ENCODE measurements around the gene PSD4.

The PSD4 gene

DNA sequence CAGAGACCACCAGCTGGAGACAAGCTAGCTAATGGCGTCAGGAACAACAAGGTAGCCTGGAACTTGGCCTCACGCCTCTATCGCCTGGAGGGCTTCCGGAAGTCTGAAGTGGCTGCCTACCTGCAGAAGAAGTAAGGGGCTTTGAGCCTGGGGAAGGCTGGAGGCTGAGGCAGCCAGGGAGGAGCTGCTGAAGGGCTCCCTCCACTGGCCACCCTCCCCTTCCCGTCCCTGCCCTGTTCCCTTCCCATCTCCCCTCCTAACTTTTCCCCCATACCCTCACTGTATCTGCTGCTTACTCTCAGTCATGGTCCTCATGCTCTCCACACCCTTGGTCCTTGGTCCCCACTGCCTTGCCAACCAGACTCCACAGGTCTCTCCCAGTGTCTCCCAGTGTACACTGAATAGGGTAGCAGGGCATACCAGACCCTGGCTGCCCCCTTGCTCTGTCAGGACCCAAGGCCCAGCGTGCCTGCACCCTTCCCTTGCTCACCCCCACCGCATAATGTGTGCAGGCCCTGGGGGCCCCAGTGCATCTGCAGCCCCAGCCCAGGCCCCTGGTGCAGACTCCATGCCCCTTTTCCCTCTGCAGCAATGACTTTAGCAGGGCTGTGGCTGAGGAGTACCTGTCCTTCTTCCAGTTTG is 18.8 kb downstream of the PSD4 start:
- no peak overlapping the region for H3K4me2 ChIP-seq (ENCODE audit: low read length)
- H3K4me3 ChIP-seq (ENCODE audit: low read length) = no peak overlapping the region
- no peaks in the 10 kb centered on the region for H4K20me1 ChIP-seq (ENCODE audit: insufficient read depth, low read length)
- no peaks in the 10 kb centered on the region for H3K4me1 ChIP-seq (ENCODE audit: low read length)
- no peaks in the 10 kb centered on the region for H3K27me3 ChIP-seq (ENCODE audit: low read depth, low read length)
- no peaks in the 10 kb centered on the region for H3K79me2 ChIP-seq (ENCODE audit: low read length)
- no peak for TF ChIP-seq EZH2phosphoT487 (IDR thresholded peaks at IDR 0.05; ENCODE audit: low read depth)
- TF ChIP-seq, protein P1, sequence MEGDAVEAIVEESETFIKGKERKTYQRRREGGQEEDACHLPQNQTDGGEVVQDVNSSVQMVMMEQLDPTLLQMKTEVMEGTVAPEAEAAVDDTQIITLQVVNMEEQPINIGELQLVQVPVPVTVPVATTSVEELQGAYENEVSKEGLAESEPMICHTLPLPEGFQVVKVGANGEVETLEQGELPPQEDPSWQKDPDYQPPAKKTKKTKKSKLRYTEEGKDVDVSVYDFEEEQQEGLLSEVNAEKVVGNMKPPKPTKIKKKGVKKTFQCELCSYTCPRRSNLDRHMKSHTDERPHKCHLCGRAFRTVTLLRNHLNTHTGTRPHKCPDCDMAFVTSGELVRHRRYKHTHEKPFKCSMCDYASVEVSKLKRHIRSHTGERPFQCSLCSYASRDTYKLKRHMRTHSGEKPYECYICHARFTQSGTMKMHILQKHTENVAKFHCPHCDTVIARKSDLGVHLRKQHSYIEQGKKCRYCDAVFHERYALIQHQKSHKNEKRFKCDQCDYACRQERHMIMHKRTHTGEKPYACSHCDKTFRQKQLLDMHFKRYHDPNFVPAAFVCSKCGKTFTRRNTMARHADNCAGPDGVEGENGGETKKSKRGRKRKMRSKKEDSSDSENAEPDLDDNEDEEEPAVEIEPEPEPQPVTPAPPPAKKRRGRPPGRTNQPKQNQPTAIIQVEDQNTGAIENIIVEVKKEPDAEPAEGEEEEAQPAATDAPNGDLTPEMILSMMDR (IDR thresholded peaks at IDR 0.05; ENCODE audit: low read depth, low read length) = peak; percentile 18; the same call in 1 of the 2 replicates
- no peak overlapping the region for H3K9ac ChIP-seq (ENCODE audit: low read length)
- peaks cover 56% of the 10 kb centered on the region for H3K36me3 ChIP-seq (replicated peaks; ENCODE audit: low read depth, low read length)
- no peak overlapping the region for H3K27ac ChIP-seq (ENCODE audit: low read length)
- no peak overlapping the region for H2AFZ ChIP-seq (ENCODE audit: low read depth, low read length)
- no peaks in the 10 kb centered on the region for H3K9me3 ChIP-seq (ENCODE audit: insufficient read depth, low read length)

GRCh38 chr2:113195923-113196501 is 22.2 kb downstream of the PSD4 start:
- no peak for TF ChIP-seq EZH2phosphoT487 (IDR thresholded peaks at IDR 0.05; ENCODE audit: low read depth)
- TF ChIP-seq, protein P1 (IDR thresholded peaks at IDR 0.05; ENCODE audit: low read depth, low read length) = no peak
- H3K27ac ChIP-seq (ENCODE audit: low read length) = no peak overlapping the region
- H3K79me2 ChIP-seq (ENCODE audit: low read length) = no peaks in the 10 kb centered on the region
- H3K9me3 ChIP-seq (ENCODE audit: insufficient read depth, low read length) = no peaks in the 10 kb centered on the region
- no peak overlapping the region for H3K4me3 ChIP-seq (ENCODE audit: low read length)
- H3K9ac ChIP-seq (ENCODE audit: low read length) = no peak overlapping the region
- H3K4me2 ChIP-seq (ENCODE audit: low read length) = no peak overlapping the region
- peaks cover 5% of the 10 kb centered on the region; the same call in 1 of the 2 replicates for H4K20me1 ChIP-seq (ENCODE audit: insufficient read depth, low read length)
- H2AFZ ChIP-seq (ENCODE audit: low read depth, low read length) = no peak overlapping the region
- peaks cover 77% of the 10 kb centered on the region for H3K36me3 ChIP-seq (replicated peaks; ENCODE audit: low read depth, low read length)
- H3K4me1 ChIP-seq (ENCODE audit: low read length) = no peaks in the 10 kb centered on the region
- H3K27me3 ChIP-seq (ENCODE audit: low read depth, low read length) = no peaks in the 10 kb centered on the region

DNA sequence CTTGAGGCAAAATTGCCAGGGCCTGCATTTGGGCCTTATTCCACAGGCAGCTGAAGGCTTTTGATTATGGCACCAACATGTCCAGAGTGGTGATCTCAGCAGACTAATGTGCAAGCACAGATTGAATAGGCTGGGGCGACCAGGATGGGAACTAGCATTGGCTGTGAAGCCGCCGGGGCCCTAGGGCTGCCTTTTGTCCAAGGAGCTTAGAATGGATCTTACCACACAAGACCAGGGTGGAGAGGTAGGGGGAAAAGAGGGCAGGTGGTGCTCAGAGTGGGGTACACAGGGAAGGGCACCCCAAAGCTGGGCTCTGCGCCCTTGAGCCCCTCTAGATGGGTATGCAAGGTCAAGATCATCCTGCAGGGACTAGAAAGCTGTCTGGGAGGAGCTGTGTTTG is 23.1 kb downstream of the PSD4 start:
- Histone ChIP-seq H3K4me2 (ENCODE audit: low read length) (no peak overlapping the region), H4K20me1 (ENCODE audit: insufficient read depth, low read length) (peaks cover 5% of the 10 kb centered on the region; the same call in 1 of the 2 replicates), H3K27ac (ENCODE audit: low read length) (no peak overlapping the region), H2AFZ (ENCODE audit: low read depth, low read length) (no peak overlapping the region), H3K9ac (ENCODE audit: low read length) (no peak overlapping the region), H3K79me2 (ENCODE audit: low read length) (no peaks in the 10 kb centered on the region), H3K36me3 (replicated peaks; ENCODE audit: low read depth, low read length) (peaks cover 75% of the 10 kb centered on the region), H3K4me1 (ENCODE audit: low read length) (no peaks in the 10 kb centered on the region), H3K27me3 (ENCODE audit: low read depth, low read length) (no peaks in the 10 kb centered on the region), H3K4me3 (ENCODE audit: low read length) (no peak overlapping the region), H3K9me3 (ENCODE audit: insufficient read depth, low read length) (no peaks in the 10 kb centered on the region)
- TF ChIP-seq EZH2phosphoT487 (IDR thresholded peaks at IDR 0.05; ENCODE audit: low read depth) = no peak
- TF ChIP-seq, protein P1 (IDR thresholded peaks at IDR 0.05; ENCODE audit: low read depth, low read length) = no peak

GRCh38 chr2:113197347-113198047 is 23.7 kb downstream of the PSD4 start:
- H4K20me1 ChIP-seq (ENCODE audit: insufficient read depth, low read length) = peaks cover 5% of the 10 kb centered on the region; the same call in 1 of the 2 replicates
- no peaks in the 10 kb centered on the region for H3K27me3 ChIP-seq (ENCODE audit: low read depth, low read length)
- peaks cover 75% of the 10 kb centered on the region for H3K36me3 ChIP-seq (replicated peaks; ENCODE audit: low read depth, low read length)
- H3K79me2 ChIP-seq (ENCODE audit: low read length) = no peaks in the 10 kb centered on the region
- H2AFZ ChIP-seq (ENCODE audit: low read depth, low read length) = no peak overlapping the region
- no peaks in the 10 kb centered on the region for H3K9me3 ChIP-seq (ENCODE audit: insufficient read depth, low read length)
- no peak overlapping the region for H3K9ac ChIP-seq (ENCODE audit: low read length)
- TF ChIP-seq, protein P1 (IDR thresholded peaks at IDR 0.05; ENCODE audit: low read depth, low read length) = no peak
- TF ChIP-seq EZH2phosphoT487 (IDR thresholded peaks at IDR 0.05; ENCODE audit: low read depth) = no peak
- no peak overlapping the region for H3K27ac ChIP-seq (ENCODE audit: low read length)
- no peaks in the 10 kb centered on the region for H3K4me1 ChIP-seq (ENCODE audit: low read length)
- H3K4me3 ChIP-seq (ENCODE audit: low read length) = no peak overlapping the region
- no peak overlapping the region for H3K4me2 ChIP-seq (ENCODE audit: low read length)
